Gastrocnemius medialis (tissue), 4 donors: ENCODE results near the gene MUS81. TPM values are rescaled to one million over a fixed set of nuclear protein-coding genes. Genes with fewer than 3 reads are reported as not detected.

Experiments
- ATAC-seq, 2 donors: fragments of 150-250 bp; one replicate each; pipeline ENCODE4 v1.9.1; 2016
- DNase-seq, 2 donors: peaks; one replicate each; pipeline ENCODE4 v3.0.0-alpha.2; 2019
- H3K27ac ChIP-seq, 4 donors: fragments of 200-600 bp; sonication (generic); 1 replicate in 1 of 4; 2 replicates in 3 of 4; pipeline ENCODE4 v1.5.1; 2016 to 2018; ENCODE audit warnings: mild to moderate bottlenecking in 2 of 4, moderate library complexity in 1 of 4
- H3K27me3 ChIP-seq, 3 donors: fragments of 200-600 bp; sonication (generic) in 2 of 3; 1 replicate in 1 of 3; 2 replicates in 2 of 3; pipeline versions ENCODE4 v1.5.1 to v1.6.0; 2016 to 2019; ENCODE audit warnings: mild to moderate bottlenecking in 1 of 3, moderate library complexity in 1 of 3
- H3K36me3 ChIP-seq, 2 donors: fragments of 200-600 bp; sonication (generic) in 1 of 2; one replicate each; pipeline ENCODE4 v1.5.1; 2017 to 2018
- H3K4me1 ChIP-seq, 2 donors: fragments of 200-600 bp; sonication (generic) in 1 of 2; one replicate each; pipeline ENCODE4 v1.5.1; 2016 to 2017; ENCODE audit warnings: mild to moderate bottlenecking in 2 of 2
- H3K4me3 ChIP-seq, 4 donors: fragments of 200-600 bp; sonication (generic) in 3 of 4; 1 replicate in 1 of 4; 2 replicates in 3 of 4; pipeline ENCODE4 v1.5.1; 2016 to 2019; ENCODE audit warnings: mild to moderate bottlenecking in 2 of 4
- H3K9me3 ChIP-seq, 3 donors: fragments of 200-600 bp; sonication (generic) in 2 of 3; 1 replicate in 1 of 3; 2 replicates in 2 of 3; pipeline ENCODE4 v1.5.1; 2016 to 2019
- CTCF ChIP-seq, 5 experiments: fragments of 450-650 bp in 3 of 5; fragments of 200-600 bp in 2 of 5; sonication (generic) in 2 of 5; IDR thresholded peaks in 4 of 5; conservative IDR thresholded peaks in 1 of 5; 1 replicate in 4 of 5; 2 replicates in 1 of 5; pipeline ENCODE4 v1.5.1; 2016 to 2019; ENCODE audit warnings: antibody characterized with exemption in 5 of 5, mild to moderate bottlenecking in 3 of 5, moderate library complexity in 3 of 5
- POLR2A ChIP-seq, 2 donors: fragments of 450-650 bp; IDR thresholded peaks; one replicate each; pipeline ENCODE4 v1.6.1; 2017; ENCODE audit warnings: antibody characterized with exemption in 2 of 2, mild to moderate bottlenecking in 2 of 2, moderate library complexity in 2 of 2
- in situ Hi-C, 4 donors: fragments of 200-750 bp; cut with MboI; loops; one replicate each; pipeline versions ENCODE4 v1.15.0 to v1.8.0; 2017; ENCODE audit warnings: low sequenced_read_pairs in 4 of 4
- intact Hi-C: fragments of 100-400 bp; cut with DNase I; formaldehyde crosslinking; loops from one replicate; pipeline ENCODE4 v1.15.1; 2023; ENCODE audit warnings: low total_unique reads
- total RNA-seq, 4 donors: library from RNA; depleted of rRNA; stranded (reverse); fragments of >200 nt; gene quantifications; one replicate each; pipeline versions ENCODE4 v1.1.0 to v1.2.3, GENCODE V29; 2016

The MUS81 gene
- total RNA-seq, 4 donors from 2014 or later, result 26.4 to 44.9 (median 34.8) TPM

DNA sequence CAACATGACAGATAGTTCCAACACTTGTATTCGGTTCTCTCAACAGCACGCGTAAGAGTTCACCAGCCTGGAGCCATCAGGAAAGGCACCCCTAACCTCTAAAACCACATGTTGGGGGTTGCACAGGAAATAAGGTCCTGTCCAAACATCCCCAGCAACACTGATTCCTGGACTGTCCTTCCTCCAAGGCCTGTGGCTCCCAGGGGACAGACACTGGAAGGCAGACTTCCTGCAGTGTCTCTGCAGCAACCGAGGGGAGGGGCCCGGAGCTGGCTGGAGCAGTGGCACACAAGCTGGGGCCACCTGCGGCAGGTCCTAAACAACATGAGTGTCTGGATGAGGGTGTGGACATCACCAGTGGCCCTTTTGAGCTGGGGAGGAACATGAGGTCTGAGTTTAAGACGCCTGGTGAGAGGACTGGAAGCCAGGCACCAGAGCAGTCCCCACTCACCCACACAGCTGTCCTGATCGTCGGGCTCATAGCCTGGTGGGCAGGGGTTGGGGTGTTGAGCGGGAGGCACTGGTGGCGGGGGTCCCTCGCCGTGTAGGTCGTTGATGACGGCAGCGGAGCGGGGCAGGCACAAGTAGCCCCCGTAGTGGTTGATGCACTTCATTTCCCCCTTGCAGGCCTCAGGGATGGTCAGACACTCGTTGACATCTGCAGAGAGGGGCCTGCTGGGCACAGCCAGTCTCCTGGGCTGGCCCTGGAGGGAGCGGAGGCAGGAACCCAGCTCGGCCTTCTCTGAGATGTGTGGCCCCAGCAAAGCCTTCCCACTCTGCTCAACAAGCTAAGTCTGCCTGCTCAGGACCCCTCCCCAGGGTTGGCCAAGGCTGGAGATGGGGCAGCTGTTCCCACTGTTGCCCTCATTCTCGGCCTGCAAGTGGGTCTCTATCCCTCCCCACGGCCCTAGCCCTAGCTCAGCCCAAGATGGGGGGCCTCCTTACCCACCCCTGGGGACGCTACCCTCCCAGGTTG, 10.8 kb downstream of the MUS81 start:
- peaks cover 0 to 19% of the 10 kb centered on the region in 2 donors for H3K4me1 ChIP-seq
- in situ Hi-C loops (no loop called here), intact Hi-C loops (no loop called here)

DNA sequence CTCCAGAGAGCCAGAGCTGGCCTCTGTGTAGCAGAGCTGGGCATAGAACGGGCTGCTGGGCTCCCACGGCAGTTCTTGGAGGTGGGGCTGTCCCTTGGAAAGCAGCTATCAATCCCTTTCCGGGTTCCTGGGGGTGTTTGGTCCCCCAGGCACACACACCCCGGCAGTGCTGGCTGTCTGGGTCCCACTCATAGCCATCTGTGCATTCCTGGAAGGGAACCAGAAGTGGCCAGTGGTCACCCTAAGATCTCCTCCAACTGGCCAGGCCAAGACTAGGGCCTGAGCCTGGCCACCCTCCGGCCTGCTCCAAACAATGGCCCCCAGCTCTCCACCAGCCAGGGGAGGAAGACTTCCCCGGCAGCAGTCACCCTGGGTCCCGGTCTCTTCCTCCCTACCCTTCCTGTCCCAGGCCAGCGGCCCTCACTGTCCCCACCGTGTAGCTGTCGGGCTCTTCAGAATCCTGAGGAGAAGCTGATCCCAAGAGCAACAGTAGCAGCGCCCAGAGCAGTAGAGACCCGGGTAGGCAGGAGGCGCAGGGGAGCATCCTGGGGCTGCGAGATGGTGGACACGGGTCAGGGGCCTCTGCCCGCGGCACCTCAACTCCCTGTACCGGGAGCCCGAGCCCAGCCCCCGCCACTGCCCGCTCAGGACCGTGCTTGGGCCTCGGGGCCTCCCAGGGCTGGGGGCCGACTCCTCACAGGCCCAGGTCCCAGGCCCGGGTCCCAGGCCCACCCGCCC, 11.7 kb downstream of the MUS81 start:
- Histone ChIP-seq H3K27me3 (no peaks in the 10 kb centered on the region), H3K27ac (peak overlapping the region; percentile 80 to 87 (median 82)), H3K9me3 (no peaks in the 10 kb centered on the region), H3K4me1 (peaks cover 0 to 19% of the 10 kb centered on the region in 2 donors), H3K36me3 (peaks cover 0 to 1% of the 10 kb centered on the region in 2 donors), H3K4me3 (peak overlapping the region; percentile 54 to 63 (median 60))
- intact Hi-C loops (no loop called here), in situ Hi-C loops (no loop called here)
- DNase-seq, result no peak
- peak; percentile 5 to 18 for ATAC-seq
- TF ChIP-seq POLR2A (IDR thresholded peaks at IDR 0.05) (no peak), CTCF (IDR thresholded peaks at IDR 0.05 in 4 of 5, conservative IDR thresholded peaks at IDR 0.05 in 1 of 5) (peak in 1 of 5 experiments; percentile 8)

More for the DNA sequence above, 10.8 kb downstream of the MUS81 start:
- Histone ChIP-seq H3K27ac (peak overlapping the region; percentile 80 to 87 (median 82)), H3K9me3 (no peaks in the 10 kb centered on the region), H3K27me3 (no peaks in the 10 kb centered on the region), H3K4me3 (no peak overlapping the region), H3K36me3 (peaks cover 0 to 11% of the 10 kb centered on the region in 2 donors)
- TF ChIP-seq CTCF (IDR thresholded peaks at IDR 0.05 in 4 of 5, conservative IDR thresholded peaks at IDR 0.05 in 1 of 5) (no peak), POLR2A (IDR thresholded peaks at IDR 0.05) (no peak)
- no peak for DNase-seq
- ATAC-seq, result no peak

- Histone ChIP-seq H3K4me3 (peak within 1 kb of the TSS; percentile 54 to 63 (median 60)), H3K36me3 (no peaks in the 10 kb centered on the region), H3K9me3 (no peaks in the 10 kb centered on the region), H3K4me1 (peaks cover 0 to 19% of the 10 kb centered on the region in 2 donors), H3K27me3 (no peaks in the 10 kb centered on the region), H3K27ac (peak within 1 kb of the TSS; percentile 80 to 87 (median 82))
- in situ Hi-C loops, result no loop called here
- ATAC-seq (peak; percentile 12 to 21), DNase-seq (no peak)
- TF ChIP-seq POLR2A (IDR thresholded peaks at IDR 0.05) (no peak), CTCF (IDR thresholded peaks at IDR 0.05 in 4 of 5, conservative IDR thresholded peaks at IDR 0.05 in 1 of 5) (peak in 1 of 5 experiments; percentile 2)
- intact Hi-C loops, result loop anchor here (1.0 kb wide), 3 partner anchors 12 to 89 kb away; partner anchors contain the start of genes FIBP, MUS81 and SART1
These were observed 12.5 kb downstream of the MUS81 start, which contains the start of gene EFEMP2 for GRCh38 chr11:65872586-65873317. Gene EFEMP2, minus strand, starts transcription at chr11:65872800. Its CDS starts 446 bp downstream, at chr11:65872354.
